ENCODE measurements around the gene TFB1M. TPM values are rescaled to one million over a fixed set of nuclear protein-coding genes. Genes with fewer than 3 reads are reported as not detected.
A peak's percentile ranks its signal among the peaks of the same experiment; 100 is the strongest.

TFB1M gene
- total and polyA plus RNA-seq, 7 experiments from 2014 or later: 15.8 to 45.4 (median 27.1) TPM

- H3K36me3 Mint-ChIP-seq: peaks cover 0 to 26% (median 5%) of the 10 kb centered on the region in 5 donors
- intact Hi-C loops (cut with micrococcal nuclease): loop anchor here (1.0 kb wide), 2 partner anchors 8 to 85 kb away; no protein-coding TSS in a partner anchor
- Histone ChIP-seq H3K36me3 (ENCODE audit: control insufficient read depth in 2 of 3, insufficient read depth in 3 of 3, low read length in 3 of 3) (no peaks in the 10 kb centered on the region), H3K4me3 (ENCODE audit: low read length) (no peak overlapping the region), H3K27me3 (ENCODE audit: control insufficient read depth in 2 of 2, insufficient read depth in 2 of 2, low read length in 2 of 2) (no peaks in the 10 kb centered on the region), H3K4me1 (ENCODE audit: control insufficient read depth in 2 of 2, insufficient read depth in 2 of 2, low read length in 2 of 2) (peaks cover 0 to 22% of the 10 kb centered on the region in 2 donors), H3K9me3 (ENCODE audit: control insufficient read depth in 2 of 3, low read length in 3 of 3) (no peaks in the 10 kb centered on the region), H3K27ac (ENCODE audit: low read depth, low read length) (peak overlapping the region; percentile 26)
- H3K27ac Mint-ChIP-seq: peak overlapping the region; percentile 36 to 86 (median 68)
- no peak for ATAC-seq
- peaks cover 0 to 24% (median 8%) of the 10 kb centered on the region in 11 donors for H3K9me3 Mint-ChIP-seq
- peak overlapping the region; percentile 7 to 80 (median 41) for H3K4me3 Mint-ChIP-seq
- no peak for DNase-seq
- ChIA-PET CTCF (interaction anchor here (1.1 kb wide), 1 partner anchor 10 kb away, joined by 5 read pairs; no protein-coding TSS in a partner anchor), POLR2A (interaction anchor here (0.7 to 1.1 kb wide), 2 partner anchors 14 to 18 kb away, joined by 3 read pairs; no protein-coding TSS in a partner anchor)
- no peaks in the 10 kb centered on the region for H3K27me3 Mint-ChIP-seq
- H3K4me1 Mint-ChIP-seq: peaks cover 12 to 49% (median 32%) of the 10 kb centered on the region in 7 donors
These were observed 19.1 kb upstream of the TFB1M start for GRCh38 chr6:155333414-155333813.

GRCh38 chr6:155330922-155331321, 16.6 kb upstream of the TFB1M start:
- ChIA-PET CTCF (no interaction called here), POLR2A (interaction anchor here (1.0 kb wide), 1 partner anchor 9 kb away, joined by 4 read pairs; no protein-coding TSS in a partner anchor)
- Histone ChIP-seq H3K27ac (ENCODE audit: low read depth, low read length) (no peak overlapping the region), H3K36me3 (ENCODE audit: control insufficient read depth in 2 of 3, insufficient read depth in 3 of 3, low read length in 3 of 3) (no peaks in the 10 kb centered on the region), H3K4me3 (ENCODE audit: low read length) (no peak overlapping the region), H3K9me3 (ENCODE audit: control insufficient read depth in 2 of 3, low read length in 3 of 3) (no peaks in the 10 kb centered on the region), H3K27me3 (ENCODE audit: control insufficient read depth in 2 of 2, insufficient read depth in 2 of 2, low read length in 2 of 2) (no peaks in the 10 kb centered on the region), H3K4me1 (ENCODE audit: control insufficient read depth in 2 of 2, insufficient read depth in 2 of 2, low read length in 2 of 2) (peaks cover 0 to 27% of the 10 kb centered on the region in 2 donors)
- intact Hi-C loops (cut with micrococcal nuclease): no loop called here
- Mint-ChIP-seq H3K4me3 (no peak overlapping the region), H3K27ac (peak overlapping the region in 1 of 9 donors; percentile 3), H3K27me3 (no peaks in the 10 kb centered on the region), H3K36me3 (peaks cover 0 to 8% (median 0%) of the 10 kb centered on the region in 5 donors), H3K9me3 (peaks cover 0 to 9% (median 0%) of the 10 kb centered on the region in 11 donors), H3K4me1 (peaks cover 10 to 41% (median 30%) of the 10 kb centered on the region in 7 donors)
- DNase-seq (no peak), ATAC-seq (no peak)

GRCh38 chr6:155330133-155330734, 15.9 kb upstream of the TFB1M start:
- ChIA-PET CTCF (interaction anchor here (0.7 to 1.9 kb wide), 4 partner anchors 15 to 497 kb away, joined by 3 to 12 read pairs (median 4); no protein-coding TSS in a partner anchor), POLR2A (interaction anchor here (1.0 kb wide), 1 partner anchor 10 kb away, joined by 4 read pairs; no protein-coding TSS in a partner anchor)
- Mint-ChIP-seq H3K36me3 (peaks cover 0 to 3% (median 0%) of the 10 kb centered on the region in 5 donors), H3K27ac (peak overlapping the region in 2 of 9 donors; percentile 3 to 33), H3K4me1 (peaks cover 10 to 40% (median 30%) of the 10 kb centered on the region in 7 donors), H3K4me3 (no peak overlapping the region), H3K27me3 (no peaks in the 10 kb centered on the region), H3K9me3 (peaks cover 0 to 3% (median 0%) of the 10 kb centered on the region in 11 donors)
- peaks cover 0 to 27% of the 10 kb centered on the region in 2 donors for H3K4me1 ChIP-seq (ENCODE audit: control insufficient read depth in 2 of 2, insufficient read depth in 2 of 2, low read length in 2 of 2)
- no peak overlapping the region for H3K4me3 ChIP-seq (ENCODE audit: low read length)
- DNase-seq: no peak
- intact Hi-C loops (cut with micrococcal nuclease): no loop called here
- ATAC-seq: no peak
- no peaks in the 10 kb centered on the region for H3K36me3 ChIP-seq (ENCODE audit: control insufficient read depth in 2 of 3, insufficient read depth in 3 of 3, low read length in 3 of 3)
- H3K27ac ChIP-seq (ENCODE audit: low read depth, low read length): no peak overlapping the region
- H3K9me3 ChIP-seq (ENCODE audit: control insufficient read depth in 2 of 3, low read length in 3 of 3): no peaks in the 10 kb centered on the region
- no peaks in the 10 kb centered on the region for H3K27me3 ChIP-seq (ENCODE audit: control insufficient read depth in 2 of 2, insufficient read depth in 2 of 2, low read length in 2 of 2)

GRCh38 chr6:155329460-155330132, 15.3 kb upstream of the TFB1M start:
- no peak overlapping the region for H3K27ac ChIP-seq (ENCODE audit: low read depth, low read length)
- H3K27ac Mint-ChIP-seq: no peak overlapping the region
- ChIA-PET CTCF (interaction anchor here (0.7 to 1.9 kb wide), 7 partner anchors 9 to 1716 kb away, joined by 3 to 12 read pairs (median 3); no protein-coding TSS in a partner anchor), POLR2A (interaction anchor here (1.0 kb wide), 1 partner anchor 11 kb away, joined by 4 read pairs; no protein-coding TSS in a partner anchor)
- no peak for ATAC-seq
- no peaks in the 10 kb centered on the region for H3K27me3 Mint-ChIP-seq
- peaks cover 10 to 40% (median 30%) of the 10 kb centered on the region in 7 donors for H3K4me1 Mint-ChIP-seq
- no peaks in the 10 kb centered on the region for H3K9me3 Mint-ChIP-seq
- no peak overlapping the region for H3K4me3 ChIP-seq (ENCODE audit: low read length)
- intact Hi-C loops (cut with micrococcal nuclease): loop anchor here (5.0 kb wide), 5 partner anchors 1093 to 1943 kb away; no protein-coding TSS in a partner anchor
- peak overlapping the region in 1 of 10 donors; percentile 28 for H3K4me3 Mint-ChIP-seq
- H3K4me1 ChIP-seq (ENCODE audit: control insufficient read depth in 2 of 2, insufficient read depth in 2 of 2, low read length in 2 of 2): peaks cover 0 to 27% of the 10 kb centered on the region in 2 donors
- no peak for DNase-seq
- no peaks in the 10 kb centered on the region for H3K27me3 ChIP-seq (ENCODE audit: control insufficient read depth in 2 of 2, insufficient read depth in 2 of 2, low read length in 2 of 2)
- H3K9me3 ChIP-seq (ENCODE audit: control insufficient read depth in 2 of 3, low read length in 3 of 3): no peaks in the 10 kb centered on the region
- no peaks in the 10 kb centered on the region for H3K36me3 ChIP-seq (ENCODE audit: control insufficient read depth in 2 of 3, insufficient read depth in 3 of 3, low read length in 3 of 3)
- H3K36me3 Mint-ChIP-seq: no peaks in the 10 kb centered on the region

- Histone ChIP-seq H3K9me3 (ENCODE audit: control insufficient read depth in 2 of 3, low read length in 3 of 3) (no peaks in the 10 kb centered on the region), H3K36me3 (ENCODE audit: control insufficient read depth in 2 of 3, insufficient read depth in 3 of 3, low read length in 3 of 3) (no peaks in the 10 kb centered on the region), H3K27me3 (ENCODE audit: control insufficient read depth in 2 of 2, insufficient read depth in 2 of 2, low read length in 2 of 2) (no peaks in the 10 kb centered on the region), H3K4me1 (ENCODE audit: control insufficient read depth in 2 of 2, insufficient read depth in 2 of 2, low read length in 2 of 2) (peaks cover 0 to 25% of the 10 kb centered on the region in 2 donors), H3K27ac (ENCODE audit: low read depth, low read length) (no peak overlapping the region), H3K4me3 (ENCODE audit: low read length) (no peak overlapping the region)
- intact Hi-C loops (cut with micrococcal nuclease): loop anchor here (1.0 to 5.0 kb wide), 6 partner anchors 170 to 1944 kb away; no protein-coding TSS in a partner anchor
- ChIA-PET CTCF (interaction anchor here (0.7 to 1.9 kb wide), 5 partner anchors 10 to 1717 kb away, joined by 3 to 12 read pairs (median 3); no protein-coding TSS in a partner anchor), POLR2A (interaction anchor here (1.0 to 1.5 kb wide), 2 partner anchors 11 to 13 kb away, joined by 4 to 5 read pairs; no protein-coding TSS in a partner anchor)
- Mint-ChIP-seq H3K27ac (peak overlapping the region in 1 of 9 donors; percentile 24), H3K4me1 (peaks cover 10 to 32% (median 29%) of the 10 kb centered on the region in 7 donors), H3K9me3 (no peaks in the 10 kb centered on the region), H3K36me3 (no peaks in the 10 kb centered on the region), H3K4me3 (peak overlapping the region in 1 of 10 donors; percentile 28), H3K27me3 (no peaks in the 10 kb centered on the region)
- ATAC-seq (no peak), DNase-seq (no peak)
These were observed 14.5 kb upstream of the TFB1M start for GRCh38 chr6:155328539-155329459.
